Measurements from ENCODE around the gene LIPT2. TPM values are rescaled to one million over a fixed set of nuclear protein-coding genes. Genes with fewer than 3 reads are reported as not detected.
"Not testable (repeated sequence)": the region's sequence is repeated elsewhere in the genome, so short reads cannot be mapped to it uniquely, and the experiment has no call there.

The LIPT2 gene
- total RNA-seq, 1 experiment from 2014 or later, result 8.6 TPM

DNA sequence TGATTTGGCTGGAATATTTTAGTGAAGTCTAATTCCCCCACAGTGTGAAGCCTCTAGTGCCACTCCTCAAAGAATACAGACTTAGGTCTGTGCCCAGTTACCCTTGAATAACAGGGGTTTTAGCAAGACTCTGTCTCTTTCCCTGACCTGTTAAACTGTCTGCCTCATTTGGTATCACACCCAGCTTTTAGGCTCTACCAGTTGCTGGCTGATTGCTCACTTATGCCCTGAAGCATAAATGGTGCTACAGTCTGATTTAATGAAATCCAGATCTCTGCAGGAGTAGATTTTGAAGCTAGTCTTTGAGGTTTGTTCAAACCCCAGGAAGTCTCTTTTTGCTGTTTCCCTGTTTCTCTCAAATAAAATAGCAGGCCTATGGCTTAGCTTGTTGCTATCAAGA, 45.2 kb upstream of the LIPT2 start:
- peaks cover 3% of the 10 kb centered on the region for H3K9me3 ChIP-seq (ENCODE audit: low read depth, low read length, poor library complexity, severe bottlenecking)
- TF ChIP-seq EZH2 (IDR thresholded peaks at IDR 0.05; ENCODE audit: borderline replicate concordance, low read depth, low read length, poor library complexity, severe bottlenecking), result no peak
- TF ChIP-seq, protein P1, sequence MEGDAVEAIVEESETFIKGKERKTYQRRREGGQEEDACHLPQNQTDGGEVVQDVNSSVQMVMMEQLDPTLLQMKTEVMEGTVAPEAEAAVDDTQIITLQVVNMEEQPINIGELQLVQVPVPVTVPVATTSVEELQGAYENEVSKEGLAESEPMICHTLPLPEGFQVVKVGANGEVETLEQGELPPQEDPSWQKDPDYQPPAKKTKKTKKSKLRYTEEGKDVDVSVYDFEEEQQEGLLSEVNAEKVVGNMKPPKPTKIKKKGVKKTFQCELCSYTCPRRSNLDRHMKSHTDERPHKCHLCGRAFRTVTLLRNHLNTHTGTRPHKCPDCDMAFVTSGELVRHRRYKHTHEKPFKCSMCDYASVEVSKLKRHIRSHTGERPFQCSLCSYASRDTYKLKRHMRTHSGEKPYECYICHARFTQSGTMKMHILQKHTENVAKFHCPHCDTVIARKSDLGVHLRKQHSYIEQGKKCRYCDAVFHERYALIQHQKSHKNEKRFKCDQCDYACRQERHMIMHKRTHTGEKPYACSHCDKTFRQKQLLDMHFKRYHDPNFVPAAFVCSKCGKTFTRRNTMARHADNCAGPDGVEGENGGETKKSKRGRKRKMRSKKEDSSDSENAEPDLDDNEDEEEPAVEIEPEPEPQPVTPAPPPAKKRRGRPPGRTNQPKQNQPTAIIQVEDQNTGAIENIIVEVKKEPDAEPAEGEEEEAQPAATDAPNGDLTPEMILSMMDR (conservative IDR thresholded peaks at IDR 0.05; ENCODE audit: low read depth, low read length), result no peak
- H3K36me3 ChIP-seq (ENCODE audit: insufficient read depth, low read length, poor library complexity, severe bottlenecking), result no peaks in the 10 kb centered on the region
- peak; percentile 46 for DNase-seq (ENCODE audit: low spot score)
- POLR2A ChIA-PET (ENCODE audit: low non-redundant PET), result no interaction called here
- intact Hi-C loops (cut with micrococcal nuclease; ENCODE audit: unreplicated experiment), result no loop called here
- H3K27me3 ChIP-seq (replicated peaks; ENCODE audit: insufficient read depth, low read depth, low read length, poor library complexity), result no peaks in the 10 kb centered on the region
- no TSS peak for BruUV-seq (replicated peaks)
- H3K4me1 ChIP-seq (ENCODE audit: insufficient read depth, low read length, poor library complexity, severe bottlenecking), result no peaks in the 10 kb centered on the region
- no peak overlapping the region for H3K27ac ChIP-seq (ENCODE audit: low read depth, low read length, poor library complexity, severe bottlenecking)
- CTCF ChIA-PET, result no interaction called here
- no peak overlapping the region for H3K4me3 ChIP-seq (ENCODE audit: low read depth, low read length, poor library complexity, severe bottlenecking)

DNA sequence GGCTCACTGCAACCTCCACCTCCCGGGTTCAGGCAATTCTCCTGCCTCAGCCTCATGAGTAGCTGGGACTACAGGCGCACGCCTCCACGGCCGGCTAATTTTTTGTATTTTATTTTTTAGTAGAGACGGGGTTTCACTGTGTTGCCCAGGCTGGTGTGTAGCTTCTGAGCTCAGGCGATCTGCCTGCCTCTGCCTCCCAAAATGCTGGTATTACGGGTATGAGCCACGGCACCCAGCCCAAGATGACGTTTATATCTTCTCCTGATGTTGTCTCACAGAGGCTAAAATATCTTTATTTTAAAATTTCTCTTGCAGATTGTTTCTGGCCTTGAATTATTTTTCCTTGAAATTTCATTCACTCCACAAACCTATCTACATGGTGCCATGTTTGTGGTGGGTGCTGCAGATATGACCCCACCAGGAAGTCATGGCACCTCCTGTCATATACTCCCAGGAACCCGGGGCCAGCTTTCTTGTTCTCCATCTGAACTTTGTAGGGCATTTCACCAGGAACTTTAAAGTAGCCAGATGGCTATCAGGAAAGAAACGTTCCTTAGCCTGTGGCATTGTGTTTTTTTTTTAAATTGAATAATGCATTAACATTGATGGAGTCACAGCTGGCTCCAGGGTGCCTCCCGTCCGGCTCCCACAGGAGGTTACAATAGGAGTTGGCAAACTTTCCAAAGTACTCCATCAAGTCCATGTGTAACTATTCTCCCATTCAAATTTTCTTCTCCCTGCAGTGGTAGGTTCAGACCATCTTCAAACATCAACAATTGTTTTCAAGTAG, 42.0 kb upstream of the LIPT2 start:
- H3K4me3 ChIP-seq (ENCODE audit: low read depth, low read length, poor library complexity, severe bottlenecking), result no peak overlapping the region
- no peaks in the 10 kb centered on the region for H3K36me3 ChIP-seq (ENCODE audit: insufficient read depth, low read length, poor library complexity, severe bottlenecking)
- ChIA-PET POLR2A (ENCODE audit: low non-redundant PET) (no interaction called here), CTCF (no interaction called here)
- H3K27ac ChIP-seq (ENCODE audit: low read depth, low read length, poor library complexity, severe bottlenecking), result no peak overlapping the region
- intact Hi-C loops (cut with micrococcal nuclease; ENCODE audit: unreplicated experiment), result no loop called here
- peaks cover 3% of the 10 kb centered on the region for H3K9me3 ChIP-seq (ENCODE audit: low read depth, low read length, poor library complexity, severe bottlenecking)
- no peaks in the 10 kb centered on the region for H3K4me1 ChIP-seq (ENCODE audit: insufficient read depth, low read length, poor library complexity, severe bottlenecking)
- no peaks in the 10 kb centered on the region for H3K27me3 ChIP-seq (replicated peaks; ENCODE audit: insufficient read depth, low read depth, low read length, poor library complexity)
- DNase-seq (ENCODE audit: low spot score), result peak; percentile 64
- BruUV-seq (replicated peaks), result no TSS peak
- TF ChIP-seq, protein P1 (conservative IDR thresholded peaks at IDR 0.05; ENCODE audit: low read depth, low read length), result no peak
- TF ChIP-seq EZH2 (IDR thresholded peaks at IDR 0.05; ENCODE audit: borderline replicate concordance, low read depth, low read length, poor library complexity, severe bottlenecking), result no peak

DNA sequence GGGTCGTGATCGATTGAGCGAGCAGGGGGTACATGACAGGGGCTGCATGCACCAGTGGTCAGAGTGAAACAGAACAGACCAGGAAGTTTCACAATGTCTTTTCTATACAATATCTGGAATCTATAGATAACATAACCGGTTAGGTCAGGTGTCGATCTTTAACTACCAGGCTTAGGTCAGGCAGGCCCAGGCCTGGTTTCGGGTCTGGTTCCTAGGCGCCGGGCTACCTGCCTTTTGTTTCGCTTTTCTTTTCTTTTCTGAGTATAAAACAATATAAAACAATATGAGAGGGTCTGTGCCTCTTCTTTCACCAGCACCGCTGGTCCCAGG, 41.4 kb upstream of the LIPT2 start:
- H3K4me1 ChIP-seq (ENCODE audit: insufficient read depth, low read length, poor library complexity, severe bottlenecking); H3K4me3 ChIP-seq (ENCODE audit: low read depth, low read length, poor library complexity, severe bottlenecking); H3K9me3 ChIP-seq (ENCODE audit: low read depth, low read length, poor library complexity, severe bottlenecking); BruUV-seq (replicated peaks); H3K27ac ChIP-seq (ENCODE audit: low read depth, low read length, poor library complexity, severe bottlenecking); H3K36me3 ChIP-seq (ENCODE audit: insufficient read depth, low read length, poor library complexity, severe bottlenecking); DNase-seq (ENCODE audit: low spot score); H3K27me3 ChIP-seq (replicated peaks; ENCODE audit: insufficient read depth, low read depth, low read length, poor library complexity); intact Hi-C loops (cut with micrococcal nuclease; ENCODE audit: unreplicated experiment); POLR2A ChIA-PET (ENCODE audit: low non-redundant PET): not testable (repeated sequence)
- CTCF ChIA-PET, result interaction anchor here (0.7 kb wide), 1 partner anchor 92 kb away, joined by 5 read pairs; no protein-coding TSS in a partner anchor
